ENCODE results near the gene CORO2B.

GRCh38 chr15:68551296-68551635 is 27.5 kb upstream of the CORO2B start:
- TF ChIP-seq, protein P1, sequence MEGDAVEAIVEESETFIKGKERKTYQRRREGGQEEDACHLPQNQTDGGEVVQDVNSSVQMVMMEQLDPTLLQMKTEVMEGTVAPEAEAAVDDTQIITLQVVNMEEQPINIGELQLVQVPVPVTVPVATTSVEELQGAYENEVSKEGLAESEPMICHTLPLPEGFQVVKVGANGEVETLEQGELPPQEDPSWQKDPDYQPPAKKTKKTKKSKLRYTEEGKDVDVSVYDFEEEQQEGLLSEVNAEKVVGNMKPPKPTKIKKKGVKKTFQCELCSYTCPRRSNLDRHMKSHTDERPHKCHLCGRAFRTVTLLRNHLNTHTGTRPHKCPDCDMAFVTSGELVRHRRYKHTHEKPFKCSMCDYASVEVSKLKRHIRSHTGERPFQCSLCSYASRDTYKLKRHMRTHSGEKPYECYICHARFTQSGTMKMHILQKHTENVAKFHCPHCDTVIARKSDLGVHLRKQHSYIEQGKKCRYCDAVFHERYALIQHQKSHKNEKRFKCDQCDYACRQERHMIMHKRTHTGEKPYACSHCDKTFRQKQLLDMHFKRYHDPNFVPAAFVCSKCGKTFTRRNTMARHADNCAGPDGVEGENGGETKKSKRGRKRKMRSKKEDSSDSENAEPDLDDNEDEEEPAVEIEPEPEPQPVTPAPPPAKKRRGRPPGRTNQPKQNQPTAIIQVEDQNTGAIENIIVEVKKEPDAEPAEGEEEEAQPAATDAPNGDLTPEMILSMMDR (IDR thresholded peaks at IDR 0.05; ENCODE audit: insufficient read depth, low read length, poor library complexity, severe bottlenecking), result no peak
- no peak for TF ChIP-seq EZH2phosphoT487 (conservative IDR thresholded peaks at IDR 0.05; ENCODE audit: low read length)
